HEK293T (cell line): Measurements from ENCODE around the gene WDR5B.

ENCODE experiments used
- ARNT ChIP-seq: fragments of 450-650 bp; IDR thresholded peaks from 2 replicates; pipeline ENCODE4 v1.6.1; 2017; ENCODE audit warnings: mild to moderate bottlenecking
- BHLHE40 ChIP-seq: fragments of 450-650 bp; IDR thresholded peaks from 2 replicates; pipeline ENCODE4 v1.6.1; 2016; ENCODE audit warnings: mild to moderate bottlenecking, moderate library complexity, borderline replicate concordance
- CTBP1 ChIP-seq: fragments of 450-650 bp; IDR thresholded peaks from 2 replicates; pipeline ENCODE4 v1.6.1; 2016; ENCODE audit warnings: borderline replicate concordance
- ELF4 ChIP-seq: fragments of 450-650 bp; IDR thresholded peaks from 2 replicates; pipeline ENCODE4 v1.6.1; 2017; ENCODE audit warnings: antibody characterized with exemption
- FOXA1 ChIP-seq: fragments of 450-650 bp; IDR thresholded peaks from 2 replicates; pipeline ENCODE4 v1.6.1; 2016; ENCODE audit warnings: mild to moderate bottlenecking
- FOXK2 ChIP-seq: fragments of 450-650 bp; IDR thresholded peaks from 2 replicates; pipeline ENCODE4 v1.6.1; 2016; ENCODE audit warnings: mild to moderate bottlenecking
- HDGF ChIP-seq: fragments of 450-650 bp; IDR thresholded peaks from 2 replicates; pipeline ENCODE4 v1.6.1; 2017; ENCODE audit warnings: antibody characterized with exemption, borderline replicate concordance
- LEF1 ChIP-seq: fragments of 450-650 bp; IDR thresholded peaks from 2 replicates; pipeline ENCODE4 v1.6.1; 2017; ENCODE audit warnings: mild to moderate bottlenecking, borderline replicate concordance
- PKNOX1 ChIP-seq: fragments of 450-650 bp; IDR thresholded peaks from 2 replicates; pipeline ENCODE4 v1.6.1; 2016
- SP1 ChIP-seq: fragments of 450-650 bp; IDR thresholded peaks from 2 replicates; pipeline ENCODE4 v1.6.1; 2017
- SUZ12 ChIP-seq: fragments of 450-650 bp; IDR thresholded peaks from 2 replicates; pipeline ENCODE4 v1.6.1; 2016; ENCODE audit warnings: mild to moderate bottlenecking
- TARDBP ChIP-seq: fragments of 450-650 bp; IDR thresholded peaks from 2 replicates; pipeline ENCODE4 v1.6.1; 2016
- ZNF384 ChIP-seq: fragments of 450-650 bp; IDR thresholded peaks from 2 replicates; pipeline ENCODE4 v1.6.1; 2016

GRCh38 chr3:122458992-122459391, 43.1 kb upstream of the WDR5B start:
- no peak for TF ChIP-seq SUZ12
- no peak for TF ChIP-seq PKNOX1
- no peak for TF ChIP-seq ARNT
- TF ChIP-seq ZNF384: no peak
- no peak for TF ChIP-seq SP1
- no peak for TF ChIP-seq TARDBP
- TF ChIP-seq CTBP1: no peak
- TF ChIP-seq HDGF: no peak
- no peak for TF ChIP-seq FOXA1
- TF ChIP-seq FOXK2: no peak
- no peak for TF ChIP-seq LEF1
- TF ChIP-seq ELF4: no peak
- TF ChIP-seq BHLHE40: no peak
